SK-N-MC (cell line): ENCODE results near the gene MIPEP.

Source experiments
- EZH2 ChIP-seq: fragments of 200-600 bp; sonication (generic); IDR thresholded peaks from one replicate; pipeline ENCODE4 v1.6.1; 2017; ENCODE audit warnings: antibody characterized with exemption
- FOXP2 ChIP-seq: optimal IDR thresholded peaks from 2 replicates; pipeline ENCODE3; 2011; ENCODE audit warnings: mild to moderate bottlenecking, moderate library complexity; ENCODE audit not compliant: insufficient read depth; ENCODE audit errors: extremely low read length, control extremely low read depth
- POLR2AphosphoS5 ChIP-seq: IDR thresholded peaks from 2 replicates; pipeline ENCODE4 v1.6.1; 2012; ENCODE audit warnings: mild to moderate bottlenecking, low read depth, low read length, borderline replicate concordance

- TF ChIP-seq POLR2AphosphoS5 = no peak
- no peak for TF ChIP-seq EZH2
- TF ChIP-seq FOXP2 = no peak
Measured at GRCh38 chr13:23687614-23688013, 201.6 kb downstream of the MIPEP start.
